HepG2 (cell line): ENCODE results near the gene CDC26. TPM values are rescaled to one million over a fixed set of nuclear protein-coding genes. Genes with fewer than 3 reads are reported as not detected.

Experiments used
- DZIP1 ChIP-seq: sonication (generic); formaldehyde crosslinking; IDR thresholded peaks from 2 replicates; pipeline ENCODE4 v1.5.0; 2020; ENCODE audit warnings: mild to moderate bottlenecking, missing genetic modification reagents
- MEIS1 ChIP-seq: sonication (generic); formaldehyde crosslinking; IDR thresholded peaks from 2 replicates; pipeline ENCODE4 v1.9.0; 2021; ENCODE audit warnings: mild to moderate bottlenecking, missing genetic modification reagents, moderate library complexity, borderline replicate concordance
- TERF1 ChIP-seq: sonication (generic); formaldehyde crosslinking; IDR thresholded peaks from 2 replicates; pipeline ENCODE4 v1.8.0; 2022; ENCODE audit warnings: mild to moderate bottlenecking, missing genetic modification reagents, moderate library complexity
- ZBED4 ChIP-seq: sonication (generic); formaldehyde crosslinking; IDR thresholded peaks from 2 replicates; pipeline ENCODE4 v1.4.0; 2020; ENCODE audit warnings: missing genetic modification reagents, borderline replicate concordance
- ZBTB14 ChIP-seq: sonication (generic); formaldehyde crosslinking; IDR thresholded peaks from 2 replicates; pipeline ENCODE4 v1.4.0; 2020; ENCODE audit warnings: missing genetic modification reagents
- ZNF468 ChIP-seq: sonication (generic); formaldehyde crosslinking; IDR thresholded peaks from 2 replicates; pipeline ENCODE4 v1.8.0; 2022; ENCODE audit warnings: mild to moderate bottlenecking, moderate library complexity, missing genetic modification reagents
- ZNF484 ChIP-seq: sonication (generic); formaldehyde crosslinking; IDR thresholded peaks from 2 replicates; pipeline ENCODE4 v1.5.1; 2020; ENCODE audit warnings: mild to moderate bottlenecking, low read depth, missing genetic modification reagents, borderline replicate concordance
- polyA plus RNA-seq, 8 experiments: library from polyadenylated mRNA; depleted of rRNA in 3 of 8; stranded (reverse) in 7 of 8; unstranded in 1 of 8; fragments of >200 nt; fragmentation: Illumina TruSeq in 4 of 8; extraction: Trizol in 4 of 8; gene quantifications; 2 replicates each; pipeline versions ENCODE4 v1.2.1 to v1.2.3, GENCODE V29; 2011 to 2016; ENCODE audit warnings: low read depth in 4 of 8, missing spikeins in 1 of 8, mixed read lengths in 1 of 8; ENCODE audit not compliant: insufficient read depth in 1 of 8
- total RNA-seq, 5 experiments: library from RNA; depleted of rRNA; stranded (reverse); fragments of >200 nt; fragmentation: Illumina TruSeq; extraction: Trizol; gene quantifications; 2 replicates each; pipeline ENCODE4 v1.2.3, GENCODE V29; 2016; ENCODE audit warnings: low read depth in 1 of 5
- TF ChIP-seq, protein P1 (sequence below): IDR thresholded peaks from 2 replicates; pipeline ENCODE4 v1.6.1; 2016; ENCODE audit warnings: missing genetic modification reagents, missing compliant biosample characterization
- TF ChIP-seq, protein P2 (sequence below): sonication (generic); formaldehyde crosslinking; IDR thresholded peaks from 2 replicates; pipeline ENCODE4 v1.4.0; 2020; ENCODE audit warnings: mild to moderate bottlenecking, missing genetic modification reagents
- TF ChIP-seq, protein P3 (sequence below): sonication (generic); formaldehyde crosslinking; IDR thresholded peaks from 2 replicates; pipeline ENCODE4 v1.5.1; 2020; ENCODE audit warnings: mild to moderate bottlenecking, missing genetic modification reagents, moderate library complexity

Gene CDC26
- total and polyA plus RNA-seq, 2 of the 13 experiments (the other 11 are each of a cell fraction or from before 2014, with no cell fraction given) = 26.6 to 57.9 TPM

GRCh38 chr9:113221003-113221799, 54.2 kb downstream of the CDC26 start, which contains the start of the genes FKBP15 and SLC31A1 (continued):
- TF ChIP-seq, protein P1, sequence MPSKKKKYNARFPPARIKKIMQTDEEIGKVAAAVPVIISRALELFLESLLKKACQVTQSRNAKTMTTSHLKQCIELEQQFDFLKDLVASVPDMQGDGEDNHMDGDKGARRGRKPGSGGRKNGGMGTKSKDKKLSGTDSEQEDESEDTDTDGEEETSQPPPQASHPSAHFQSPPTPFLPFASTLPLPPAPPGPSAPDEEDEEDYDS (CRISPR knock-in tag) = peak; percentile 80
- no peak for TF ChIP-seq ZNF468 (CRISPR knock-in tag)
- peak; percentile 69; the same call in 1 of the 2 replicates for TF ChIP-seq DZIP1
- TF ChIP-seq MEIS1 (CRISPR knock-in tag) = 0 out of 2 replicates have a peak, but pooled peaks have one; percentile 59
- no peak for TF ChIP-seq ZNF484 (CRISPR knock-in tag)
- TF ChIP-seq, protein P2, sequence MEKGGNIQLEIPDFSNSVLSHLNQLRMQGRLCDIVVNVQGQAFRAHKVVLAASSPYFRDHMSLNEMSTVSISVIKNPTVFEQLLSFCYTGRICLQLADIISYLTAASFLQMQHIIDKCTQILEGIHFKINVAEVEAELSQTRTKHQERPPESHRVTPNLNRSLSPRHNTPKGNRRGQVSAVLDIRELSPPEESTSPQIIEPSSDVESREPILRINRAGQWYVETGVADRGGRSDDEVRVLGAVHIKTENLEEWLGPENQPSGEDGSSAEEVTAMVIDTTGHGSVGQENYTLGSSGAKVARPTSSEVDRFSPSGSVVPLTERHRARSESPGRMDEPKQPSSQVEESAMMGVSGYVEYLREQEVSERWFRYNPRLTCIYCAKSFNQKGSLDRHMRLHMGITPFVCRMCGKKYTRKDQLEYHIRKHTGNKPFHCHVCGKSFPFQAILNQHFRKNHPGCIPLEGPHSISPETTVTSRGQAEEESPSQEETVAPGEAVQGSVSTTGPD (CRISPR knock-in tag) = no peak
- TF ChIP-seq, protein P3, sequence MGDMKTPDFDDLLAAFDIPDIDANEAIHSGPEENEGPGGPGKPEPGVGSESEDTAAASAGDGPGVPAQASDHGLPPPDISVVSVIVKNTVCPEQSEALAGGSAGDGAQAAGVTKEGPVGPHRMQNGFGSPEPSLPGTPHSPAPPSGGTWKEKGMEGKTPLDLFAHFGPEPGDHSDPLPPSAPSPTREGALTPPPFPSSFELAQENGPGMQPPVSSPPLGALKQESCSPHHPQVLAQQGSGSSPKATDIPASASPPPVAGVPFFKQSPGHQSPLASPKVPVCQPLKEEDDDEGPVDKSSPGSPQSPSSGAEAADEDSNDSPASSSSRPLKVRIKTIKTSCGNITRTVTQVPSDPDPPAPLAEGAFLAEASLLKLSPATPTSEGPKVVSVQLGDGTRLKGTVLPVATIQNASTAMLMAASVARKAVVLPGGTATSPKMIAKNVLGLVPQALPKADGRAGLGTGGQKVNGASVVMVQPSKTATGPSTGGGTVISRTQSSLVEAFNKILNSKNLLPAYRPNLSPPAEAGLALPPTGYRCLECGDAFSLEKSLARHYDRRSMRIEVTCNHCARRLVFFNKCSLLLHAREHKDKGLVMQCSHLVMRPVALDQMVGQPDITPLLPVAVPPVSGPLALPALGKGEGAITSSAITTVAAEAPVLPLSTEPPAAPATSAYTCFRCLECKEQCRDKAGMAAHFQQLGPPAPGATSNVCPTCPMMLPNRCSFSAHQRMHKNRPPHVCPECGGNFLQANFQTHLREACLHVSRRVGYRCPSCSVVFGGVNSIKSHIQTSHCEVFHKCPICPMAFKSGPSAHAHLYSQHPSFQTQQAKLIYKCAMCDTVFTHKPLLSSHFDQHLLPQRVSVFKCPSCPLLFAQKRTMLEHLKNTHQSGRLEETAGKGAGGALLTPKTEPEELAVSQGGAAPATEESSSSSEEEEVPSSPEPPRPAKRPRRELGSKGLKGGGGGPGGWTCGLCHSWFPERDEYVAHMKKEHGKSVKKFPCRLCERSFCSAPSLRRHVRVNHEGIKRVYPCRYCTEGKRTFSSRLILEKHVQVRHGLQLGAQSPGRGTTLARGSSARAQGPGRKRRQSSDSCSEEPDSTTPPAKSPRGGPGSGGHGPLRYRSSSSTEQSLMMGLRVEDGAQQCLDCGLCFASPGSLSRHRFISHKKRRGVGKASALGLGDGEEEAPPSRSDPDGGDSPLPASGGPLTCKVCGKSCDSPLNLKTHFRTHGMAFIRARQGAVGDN = peak; percentile 89
- peak; percentile 91 for TF ChIP-seq ZBTB14 (CRISPR knock-in tag)
- no peak for TF ChIP-seq TERF1 (CRISPR knock-in tag)
- TF ChIP-seq ZBED4 (CRISPR knock-in tag) = peak; percentile 52; the same call in 1 of the 2 replicates
